Measurements from ENCODE around the gene PALB2.

- TF ChIP-seq CTCF (IDR thresholded peaks at IDR 0.05; ENCODE audit: low read depth, low read length), result no peak
- no peak for TF ChIP-seq EZH2phosphoT487 (IDR thresholded peaks at IDR 0.05; ENCODE audit: low read depth)
Measured at GRCh38 chr16:23570992-23571632, 70.0 kb downstream of the PALB2 start.

Data from OCI-LY3 (cell line).